Measurements from ENCODE around the gene PCDH9.

PCDH9 gene

DNA sequence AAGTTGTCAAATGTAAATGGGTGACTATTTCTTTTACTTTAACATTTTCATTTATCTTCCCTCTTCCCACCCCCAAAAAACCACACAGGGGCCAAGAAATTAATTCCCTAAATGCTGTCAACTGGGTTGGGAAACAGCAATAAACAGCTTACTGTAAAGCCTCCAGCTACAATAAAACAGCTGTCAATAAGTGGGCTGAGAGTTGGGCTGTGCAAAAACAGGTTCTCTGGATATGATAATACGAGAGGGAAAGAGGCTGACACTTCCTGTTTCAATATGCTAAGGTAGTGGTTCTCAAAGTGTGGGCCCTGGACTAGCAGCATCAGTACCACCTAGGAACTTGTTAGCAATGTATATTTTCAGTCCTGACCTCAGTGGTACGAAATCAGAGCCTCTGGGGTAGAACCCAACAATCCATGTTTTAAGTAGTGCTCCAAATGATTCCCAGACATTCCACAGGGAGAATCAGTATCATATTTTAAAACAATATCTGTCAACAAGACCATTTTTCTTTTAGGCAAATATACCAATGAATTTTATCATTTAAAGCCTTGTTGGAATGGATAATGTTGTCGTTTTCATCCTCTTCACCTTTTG lies 8.4 kb downstream of the PCDH9 start:
- peaks cover 95% of the 10 kb centered on the region for H3K79me2 ChIP-seq (ENCODE audit: insufficient read depth, low read length)
- no peaks in the 10 kb centered on the region for H3K9me3 ChIP-seq (ENCODE audit: insufficient read depth, low read length)
- peak overlapping the region; percentile 40 for H3K9ac ChIP-seq (ENCODE audit: low read length)
- H4K20me1 ChIP-seq (ENCODE audit: low read depth, low read length): no peaks in the 10 kb centered on the region; the same call in 1 of the 2 replicates
- H3K4me2 ChIP-seq (ENCODE audit: low read depth, low read length, poor library complexity, severe bottlenecking): peak overlapping the region; percentile 94
- H3K9me2 ChIP-seq (replicated peaks; ENCODE audit: insufficient read depth, low read length): no peaks in the 10 kb centered on the region
- H3K27ac ChIP-seq (ENCODE audit: low read depth, low read length): peak overlapping the region; percentile 76; the same call in 1 of the 2 replicates
- H3F3A ChIP-seq (ENCODE audit: insufficient read depth): peaks cover 20% of the 10 kb centered on the region
- peak overlapping the region; percentile 28 for H2AFZ ChIP-seq (ENCODE audit: low read depth, low read length, severe bottlenecking)
- peak overlapping the region; percentile 44 for H3K4me3 ChIP-seq (ENCODE audit: insufficient read depth, low read length, poor library complexity, severe bottlenecking)
- no peak for TF ChIP-seq EZH2phosphoT487 (conservative IDR thresholded peaks at IDR 0.05; ENCODE audit: low read length)
- TF ChIP-seq, protein P1, sequence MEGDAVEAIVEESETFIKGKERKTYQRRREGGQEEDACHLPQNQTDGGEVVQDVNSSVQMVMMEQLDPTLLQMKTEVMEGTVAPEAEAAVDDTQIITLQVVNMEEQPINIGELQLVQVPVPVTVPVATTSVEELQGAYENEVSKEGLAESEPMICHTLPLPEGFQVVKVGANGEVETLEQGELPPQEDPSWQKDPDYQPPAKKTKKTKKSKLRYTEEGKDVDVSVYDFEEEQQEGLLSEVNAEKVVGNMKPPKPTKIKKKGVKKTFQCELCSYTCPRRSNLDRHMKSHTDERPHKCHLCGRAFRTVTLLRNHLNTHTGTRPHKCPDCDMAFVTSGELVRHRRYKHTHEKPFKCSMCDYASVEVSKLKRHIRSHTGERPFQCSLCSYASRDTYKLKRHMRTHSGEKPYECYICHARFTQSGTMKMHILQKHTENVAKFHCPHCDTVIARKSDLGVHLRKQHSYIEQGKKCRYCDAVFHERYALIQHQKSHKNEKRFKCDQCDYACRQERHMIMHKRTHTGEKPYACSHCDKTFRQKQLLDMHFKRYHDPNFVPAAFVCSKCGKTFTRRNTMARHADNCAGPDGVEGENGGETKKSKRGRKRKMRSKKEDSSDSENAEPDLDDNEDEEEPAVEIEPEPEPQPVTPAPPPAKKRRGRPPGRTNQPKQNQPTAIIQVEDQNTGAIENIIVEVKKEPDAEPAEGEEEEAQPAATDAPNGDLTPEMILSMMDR (IDR thresholded peaks at IDR 0.05; ENCODE audit: insufficient read depth, low read length, poor library complexity, severe bottlenecking): no peak
- 0 out of 2 replicates have a peak, but pooled peaks cover 8% of the 10 kb centered on the region for H3K36me3 ChIP-seq (ENCODE audit: low read length)
- no peaks in the 10 kb centered on the region for H3K27me3 ChIP-seq (ENCODE audit: low read length)

GRCh38 chr13:67219113-67219512 lies 11.0 kb downstream of the PCDH9 start:
- Histone ChIP-seq H3K79me2 (ENCODE audit: insufficient read depth, low read length) (peaks cover 76% of the 10 kb centered on the region), H3K9me2 (replicated peaks; ENCODE audit: insufficient read depth, low read length) (no peaks in the 10 kb centered on the region), H3K9me3 (ENCODE audit: insufficient read depth, low read length) (no peaks in the 10 kb centered on the region), H3K4me3 (ENCODE audit: insufficient read depth, low read length, poor library complexity, severe bottlenecking) (no peak overlapping the region), H3F3A (ENCODE audit: insufficient read depth) (peaks cover 13% of the 10 kb centered on the region; the same call in 1 of the 2 replicates), H3K36me3 (ENCODE audit: low read length) (peaks cover 4% of the 10 kb centered on the region; the same call in 1 of the 2 replicates), H3K27me3 (ENCODE audit: low read length) (no peaks in the 10 kb centered on the region), H3K4me2 (ENCODE audit: low read depth, low read length, poor library complexity, severe bottlenecking) (peak overlapping the region; percentile 94), H3K27ac (ENCODE audit: low read depth, low read length) (no peak overlapping the region), H4K20me1 (ENCODE audit: low read depth, low read length) (no peaks in the 10 kb centered on the region), H3K9ac (ENCODE audit: low read length) (no peak overlapping the region), H2AFZ (ENCODE audit: low read depth, low read length, severe bottlenecking) (no peak overlapping the region)
- TF ChIP-seq EZH2phosphoT487 (conservative IDR thresholded peaks at IDR 0.05; ENCODE audit: low read length): no peak
- TF ChIP-seq, protein P1 (IDR thresholded peaks at IDR 0.05; ENCODE audit: insufficient read depth, low read length, poor library complexity, severe bottlenecking): no peak

- H3F3A ChIP-seq (ENCODE audit: insufficient read depth): peaks cover 11% of the 10 kb centered on the region; the same call in 1 of the 2 replicates
- H2AFZ ChIP-seq (ENCODE audit: low read depth, low read length, severe bottlenecking): no peak overlapping the region
- H3K9me2 ChIP-seq (replicated peaks; ENCODE audit: insufficient read depth, low read length): no peaks in the 10 kb centered on the region
- no peaks in the 10 kb centered on the region for H3K9me3 ChIP-seq (ENCODE audit: insufficient read depth, low read length)
- peak overlapping the region; percentile 2 for H3K4me2 ChIP-seq (ENCODE audit: low read depth, low read length, poor library complexity, severe bottlenecking)
- no peak overlapping the region for H3K4me3 ChIP-seq (ENCODE audit: insufficient read depth, low read length, poor library complexity, severe bottlenecking)
- H3K27me3 ChIP-seq (ENCODE audit: low read length): no peaks in the 10 kb centered on the region
- no peak overlapping the region for H3K9ac ChIP-seq (ENCODE audit: low read length)
- no peaks in the 10 kb centered on the region for H4K20me1 ChIP-seq (ENCODE audit: low read depth, low read length)
- H3K36me3 ChIP-seq (ENCODE audit: low read length): peaks cover 12% of the 10 kb centered on the region; the same call in 1 of the 2 replicates
- no peak for TF ChIP-seq EZH2phosphoT487 (conservative IDR thresholded peaks at IDR 0.05; ENCODE audit: low read length)
- TF ChIP-seq, protein P1 (IDR thresholded peaks at IDR 0.05; ENCODE audit: insufficient read depth, low read length, poor library complexity, severe bottlenecking): no peak
- peaks cover 67% of the 10 kb centered on the region for H3K79me2 ChIP-seq (ENCODE audit: insufficient read depth, low read length)
- no peak overlapping the region for H3K27ac ChIP-seq (ENCODE audit: low read depth, low read length)
Observed at GRCh38 chr13:67217880-67218279, 12.3 kb downstream of the PCDH9 start.

All from SU-DHL-6 (cell line).